Neuronal stem cell (in vitro differentiated cells): ENCODE data around the gene DNM3.

Experiments
- DNase-seq: peaks from one replicate; pipeline ENCODE4 v3.0.0-alpha.2; 2013; ENCODE audit warnings: low spot score
- H2AFZ ChIP-seq: one replicate; pipeline ENCODE4 v1.6.1; 2013; ENCODE audit warnings: mild to moderate bottlenecking, low read length, inconsistent platforms
- H2AK5ac ChIP-seq: 2 replicates; pipeline ENCODE4 v1.6.1; 2013; ENCODE audit warnings: low read depth, mild to moderate bottlenecking, inconsistent platforms, low read length, moderate library complexity, mixed read lengths
- H2BK120ac ChIP-seq: 2 replicates; pipeline ENCODE4 v1.6.1; 2013; ENCODE audit warnings: low read depth, mild to moderate bottlenecking, inconsistent platforms, low read length, moderate library complexity, mixed read lengths
- H2BK12ac ChIP-seq: one replicate; pipeline ENCODE4 v1.6.1; 2013; ENCODE audit warnings: low read length, inconsistent platforms
- H2BK15ac ChIP-seq: 2 replicates; pipeline ENCODE4 v1.6.1; 2013; ENCODE audit warnings: mild to moderate bottlenecking, low read length, inconsistent platforms, mixed read lengths
- H2BK5ac ChIP-seq: one replicate; pipeline ENCODE4 v1.6.1; 2013; ENCODE audit warnings: inconsistent platforms, mild to moderate bottlenecking, low read length, moderate library complexity
- H3K14ac ChIP-seq: one replicate; pipeline ENCODE4 v1.6.1; 2013; ENCODE audit warnings: low read length, inconsistent platforms
- H3K18ac ChIP-seq: 2 replicates; pipeline ENCODE4 v1.6.1; 2013; ENCODE audit warnings: low read length, inconsistent platforms
- H3K23ac ChIP-seq: 2 replicates; pipeline ENCODE4 v1.6.1; 2013; ENCODE audit warnings: low read depth, mild to moderate bottlenecking, mixed read lengths, low read length, inconsistent platforms; ENCODE audit not compliant: poor library complexity
- H3K27ac ChIP-seq: replicated peaks from 3 replicates; pipeline ENCODE4 v1.5.1; 2013; ENCODE audit warnings: low read length, inconsistent platforms
- H3K27me3 ChIP-seq, 3 experiments: 2 replicates each; pipeline ENCODE4 v1.6.1; 2013; ENCODE audit warnings: low read length in 3 of 3, mild to moderate bottlenecking in 2 of 3, inconsistent platforms in 1 of 3, low read depth in 1 of 3, mixed read lengths in 1 of 3, moderate library complexity in 1 of 3; ENCODE audit not compliant: control insufficient read depth in 3 of 3, insufficient read depth in 3 of 3
- H3K36me3 ChIP-seq, 2 donors: replicated peaks in 1 of 2; 2 replicates each; pipeline ENCODE4 v1.6.1; 2013; ENCODE audit warnings: low read length in 2 of 2; ENCODE audit not compliant: control insufficient read depth in 2 of 2, insufficient read depth in 2 of 2
- H3K4ac ChIP-seq: 2 replicates; pipeline ENCODE4 v1.6.1; 2013; ENCODE audit warnings: inconsistent platforms, mild to moderate bottlenecking, low read length, moderate library complexity
- H3K4me1 ChIP-seq, 2 donors: 1 replicate in 1 of 2; 2 replicates in 1 of 2; pipeline ENCODE4 v1.6.1; 2013; ENCODE audit warnings: low read length in 2 of 2, low read depth in 1 of 2; ENCODE audit not compliant: control insufficient read depth in 2 of 2, insufficient read depth in 1 of 2
- H3K4me2 ChIP-seq: one replicate; pipeline ENCODE4 v1.6.1; 2013; ENCODE audit warnings: mild to moderate bottlenecking, low read length, inconsistent platforms; ENCODE audit not compliant: insufficient read depth, poor library complexity, severe bottlenecking
- H3K4me3 ChIP-seq, 2 donors: 2 replicates each; pipeline ENCODE4 v1.5.1; 2013; ENCODE audit warnings: low read length in 2 of 2, mild to moderate bottlenecking in 2 of 2, inconsistent platforms in 1 of 2, moderate library complexity in 1 of 2
- H3K79me1 ChIP-seq: one replicate; pipeline ENCODE4 v1.6.1; 2013; ENCODE audit warnings: low read depth, mild to moderate bottlenecking, inconsistent platforms, low read length, moderate library complexity
- H3K9ac ChIP-seq: one replicate; pipeline ENCODE4 v1.6.1; 2013; ENCODE audit warnings: mild to moderate bottlenecking, low read depth, low read length, inconsistent platforms; ENCODE audit not compliant: poor library complexity
- H3K9me3 ChIP-seq, 2 donors: replicated peaks in 1 of 2; 2 replicates each; pipeline versions ENCODE3 to v1.6.1; 2013; ENCODE audit warnings: low read length in 2 of 2, mild to moderate bottlenecking in 2 of 2, inconsistent platforms in 1 of 2, low read depth in 1 of 2, mixed read lengths in 1 of 2, moderate library complexity in 1 of 2; ENCODE audit not compliant: control insufficient read depth in 2 of 2, insufficient read depth in 1 of 2
- H4K8ac ChIP-seq: one replicate; pipeline ENCODE4 v1.6.1; 2013; ENCODE audit warnings: low read depth, mild to moderate bottlenecking, inconsistent platforms, low read length, moderate library complexity
- H4K91ac ChIP-seq: one replicate; pipeline ENCODE4 v1.6.1; 2013; ENCODE audit warnings: low read length, low read depth, mild to moderate bottlenecking, inconsistent platforms; ENCODE audit not compliant: poor library complexity
- WGBS, 2 donors: extraction: QIAGEN DNeasy Blood & Tissue Kit; methylation state at CpG; one replicate each; pipeline ENCODE4 v1.1.7; 2013; ENCODE audit warnings: missing lambda C conversion rate in 2 of 2, mixed read lengths in 1 of 2; ENCODE audit not compliant: insufficient read length in 2 of 2, insufficient replicate concordance in 1 of 2; ENCODE audit errors: extremely low coverage in 2 of 2; 5-methylcytosine and 5-hydroxymethylcytosine counted together

The DNM3 gene

GRCh38 chr1:172145656-172146055, 304.4 kb downstream of the DNM3 start:
- H3K79me1 ChIP-seq, result no peaks in the 10 kb centered on the region
- peak overlapping the region; percentile 83 for H2AFZ ChIP-seq
- H2BK12ac ChIP-seq, result no peak overlapping the region
- no peak overlapping the region for H3K4me2 ChIP-seq
- no peak overlapping the region for H2AK5ac ChIP-seq
- no peak overlapping the region for H4K91ac ChIP-seq
- H3K27me3 ChIP-seq, result no peaks in the 10 kb centered on the region
- no peak for DNase-seq
- no peak overlapping the region for H3K18ac ChIP-seq
- no peaks in the 10 kb centered on the region for H3K9me3 ChIP-seq
- WGBS, 2 donors, result no CpG with 5 or more reads among the region's 6 CpGs
- H3K27ac ChIP-seq, result no peak overlapping the region
- no peak overlapping the region for H2BK15ac ChIP-seq
- H3K4me1 ChIP-seq, result peaks cover 9 to 22% of the 10 kb centered on the region in 2 donors
- no peak overlapping the region for H3K9ac ChIP-seq
- H3K4ac ChIP-seq, result no peak overlapping the region
- H2BK120ac ChIP-seq, result no peak overlapping the region
- no peak overlapping the region for H3K23ac ChIP-seq
- no peak overlapping the region for H2BK5ac ChIP-seq
- H4K8ac ChIP-seq, result no peak overlapping the region
- H3K36me3 ChIP-seq, result no peaks in the 10 kb centered on the region
- no peak overlapping the region for H3K4me3 ChIP-seq
- H3K14ac ChIP-seq, result no peak overlapping the region

GRCh38 chr1:172146141-172146850, 305.0 kb downstream of the DNM3 start:
- H3K14ac ChIP-seq, result no peak overlapping the region
- H3K27ac ChIP-seq, result no peak overlapping the region
- H3K4me2 ChIP-seq, result no peak overlapping the region
- no peaks in the 10 kb centered on the region for H3K79me1 ChIP-seq
- WGBS, 2 donors, result no CpG with 5 or more reads among the region's 1 CpG
- no peak overlapping the region for H3K9ac ChIP-seq
- no peak overlapping the region for H3K23ac ChIP-seq
- DNase-seq, result no peak
- H2AFZ ChIP-seq, result peak overlapping the region; percentile 83
- no peak overlapping the region for H2BK15ac ChIP-seq
- H2BK5ac ChIP-seq, result no peak overlapping the region
- H3K36me3 ChIP-seq, result no peaks in the 10 kb centered on the region
- H3K18ac ChIP-seq, result no peak overlapping the region
- no peak overlapping the region for H4K8ac ChIP-seq
- H3K4ac ChIP-seq, result no peak overlapping the region
- H2BK120ac ChIP-seq, result no peak overlapping the region
- H2AK5ac ChIP-seq, result no peak overlapping the region
- peaks cover 8 to 21% of the 10 kb centered on the region in 2 donors for H3K4me1 ChIP-seq
- H3K27me3 ChIP-seq, result no peaks in the 10 kb centered on the region
- H2BK12ac ChIP-seq, result no peak overlapping the region
- no peaks in the 10 kb centered on the region for H3K9me3 ChIP-seq
- no peak overlapping the region for H3K4me3 ChIP-seq
- H4K91ac ChIP-seq, result no peak overlapping the region

GRCh38 chr1:172147541-172147940, 306.2 kb downstream of the DNM3 start:
- H2BK15ac ChIP-seq, result no peak overlapping the region
- H3K9me3 ChIP-seq, result no peaks in the 10 kb centered on the region
- H2AFZ ChIP-seq, result no peak overlapping the region
- H2AK5ac ChIP-seq, result no peak overlapping the region
- H2BK120ac ChIP-seq, result no peak overlapping the region
- H2BK5ac ChIP-seq, result no peak overlapping the region
- no peak overlapping the region for H3K18ac ChIP-seq
- no peak overlapping the region for H3K27ac ChIP-seq
- no peak overlapping the region for H3K4me2 ChIP-seq
- H3K23ac ChIP-seq, result no peak overlapping the region
- no peak overlapping the region for H3K14ac ChIP-seq
- no peaks in the 10 kb centered on the region for H3K36me3 ChIP-seq
- WGBS, 2 donors, result no CpG with 5 or more reads among the region's 1 CpG
- H3K27me3 ChIP-seq, result no peaks in the 10 kb centered on the region
- peaks cover 5 to 15% of the 10 kb centered on the region in 2 donors for H3K4me1 ChIP-seq
- H3K9ac ChIP-seq, result no peak overlapping the region
- H3K79me1 ChIP-seq, result no peaks in the 10 kb centered on the region
- H4K8ac ChIP-seq, result no peak overlapping the region
- H4K91ac ChIP-seq, result no peak overlapping the region
- H2BK12ac ChIP-seq, result no peak overlapping the region
- DNase-seq, result no peak
- no peak overlapping the region for H3K4ac ChIP-seq
- no peak overlapping the region for H3K4me3 ChIP-seq

GRCh38 chr1:172148213-172148612, 306.9 kb downstream of the DNM3 start:
- H2BK120ac ChIP-seq, result no peak overlapping the region
- no peaks in the 10 kb centered on the region for H3K79me1 ChIP-seq
- H2AK5ac ChIP-seq, result no peak overlapping the region
- no peaks in the 10 kb centered on the region for H3K9me3 ChIP-seq
- no peak overlapping the region for H2BK12ac ChIP-seq
- no peak overlapping the region for H3K14ac ChIP-seq
- no CpG with 5 or more reads among the region's 2 CpGs for WGBS, 2 donors
- DNase-seq, result no peak
- no peaks in the 10 kb centered on the region for H3K27me3 ChIP-seq
- no peak overlapping the region for H2BK15ac ChIP-seq
- H2BK5ac ChIP-seq, result no peak overlapping the region
- no peak overlapping the region for H3K27ac ChIP-seq
- H3K4me1 ChIP-seq, result peaks cover 5 to 14% of the 10 kb centered on the region in 2 donors
- no peak overlapping the region for H3K18ac ChIP-seq
- no peak overlapping the region for H3K4ac ChIP-seq
- H4K91ac ChIP-seq, result no peak overlapping the region
- H3K4me2 ChIP-seq, result no peak overlapping the region
- no peaks in the 10 kb centered on the region for H3K36me3 ChIP-seq
- H3K9ac ChIP-seq, result no peak overlapping the region
- H3K4me3 ChIP-seq, result no peak overlapping the region
- no peak overlapping the region for H3K23ac ChIP-seq
- H2AFZ ChIP-seq, result peak overlapping the region; percentile 79
- H4K8ac ChIP-seq, result no peak overlapping the region
